K562 (cell line): ENCODE data around the gene ICA1L. TPM values are rescaled to one million over a fixed set of nuclear protein-coding genes. Genes with fewer than 3 reads are reported as not detected.

Experiments used
- ATAC-seq: fragments of 200-7000 bp; cut with Tn5 transposase; 3 replicates; pipeline ENCODE4 v1.9.1; 2020; ENCODE audit warnings: moderate library complexity
- BruUV-seq: library from RNA; stranded (reverse); fragments of 400-500 nt; replicated peaks from 2 replicates; lab custom pipeline; 2021; lab: Mats Ljungman, UMichigan
- CTCF ChIA-PET: fragments of 300-600 bp; formaldehyde crosslinking; extraction: SDS; loops from one replicate; lab custom pipeline; 2021; ENCODE audit warnings: low intra/inter-chr PET ratio; lab: Yijun Ruan, JAX
- POLR2A ChIA-PET: fragments of 300-600, 350-650 bp; sonication (Branson Sonifier 250); formaldehyde crosslinking; extraction: SDS; loops from one replicate; lab custom pipeline; 2021; ENCODE audit warnings: antibody characterized with exemption, inconsistent platforms; lab: Yijun Ruan, JAX
- DNase-seq, 4 experiments: peaks; one replicate each; pipeline versions ENCODE4 v3.0.0 to v3.0.0-alpha.2; 2011 to 2018; ENCODE audit warnings: low spot score in 3 of 4, mixed read lengths in 3 of 4; ENCODE audit errors: extremely low read depth in 1 of 4
- FAIRE-seq: peaks from 2 replicates; lab custom pipeline; 2011; peaks lifted over from hg19 to GRCh38; lab: Jason Lieb, UNC
- H2AFZ ChIP-seq: 2 replicates; pipeline ENCODE4 v1.6.0; 2011; ENCODE audit warnings: low read depth, low read length, control low read depth, inconsistent platforms
- H3K27ac ChIP-seq: fragments of 200-600 bp; 3 replicates; pipeline ENCODE4 v1.8.0; 2011; ENCODE audit warnings: low read depth, mild to moderate bottlenecking, control low read depth, inconsistent platforms, low read length, moderate library complexity, mixed read lengths; ENCODE audit errors: extremely low read depth
- H3K27me3 ChIP-seq, 2 experiments: fragments of 300-600 bp in 1 of 2; 2 replicates in 1 of 2; 3 replicates in 1 of 2; pipeline versions ENCODE4 v1.6.0 to v1.8.0; 2011; ENCODE audit warnings: inconsistent platforms in 2 of 2, low read length in 2 of 2, mild to moderate bottlenecking in 1 of 2, mixed read lengths in 1 of 2, moderate library complexity in 1 of 2; ENCODE audit not compliant: control insufficient read depth in 2 of 2, insufficient read depth in 2 of 2
- H3K36me3 ChIP-seq: fragments of 300-600 bp; 3 replicates; pipeline ENCODE4 v1.8.0; 2011; ENCODE audit warnings: mild to moderate bottlenecking, low read length, inconsistent platforms; ENCODE audit not compliant: control insufficient read depth, insufficient read depth
- H3K4me1 ChIP-seq, 2 experiments: fragments of 200-600 bp in 1 of 2; replicated peaks in 1 of 2; 2 replicates in 1 of 2; 3 replicates in 1 of 2; pipeline versions ENCODE4 v1.5.1 to v1.8.0; 2011; ENCODE audit warnings: inconsistent platforms in 2 of 2, low read length in 2 of 2, mild to moderate bottlenecking in 1 of 2, mixed read lengths in 1 of 2, moderate library complexity in 1 of 2; ENCODE audit not compliant: control insufficient read depth in 2 of 2, insufficient read depth in 2 of 2
- H3K4me2 ChIP-seq: 2 replicates; pipeline ENCODE4 v1.6.1; 2011; ENCODE audit warnings: low read length, control low read depth, inconsistent platforms, mixed read lengths; ENCODE audit not compliant: insufficient read depth
- H3K4me3 ChIP-seq: fragments of 200-600 bp; sonication (generic), shearing (Covaris generic); 2 replicates; pipeline ENCODE4 v1.5.1; 2016; ENCODE audit warnings: control low read depth, inconsistent platforms
- H3K79me2 ChIP-seq: fragments of 200-600 bp; 3 replicates; pipeline ENCODE4 v1.8.0; 2011; ENCODE audit warnings: low read length, inconsistent platforms; ENCODE audit not compliant: control insufficient read depth, insufficient read depth
- H3K9ac ChIP-seq, 2 experiments: 2 replicates each; pipeline versions ENCODE4 v1.6.0 to v1.6.1; 2011; ENCODE audit warnings: low read depth in 2 of 2, low read length in 2 of 2, control low read depth in 1 of 2, inconsistent platforms in 1 of 2, mild to moderate bottlenecking in 1 of 2, mixed read lengths in 1 of 2; ENCODE audit not compliant: insufficient read depth in 1 of 2
- H3K9me1 ChIP-seq: one replicate; pipeline ENCODE4 v1.6.0; 2011; ENCODE audit warnings: inconsistent platforms, mild to moderate bottlenecking, low read length, moderate library complexity; ENCODE audit not compliant: control insufficient read depth, insufficient read depth
- H3K9me3 ChIP-seq: replicated peaks from 2 replicates; pipeline ENCODE4 v1.5.1; 2011; ENCODE audit warnings: low read depth, low read length, inconsistent platforms; ENCODE audit not compliant: control insufficient read depth, insufficient read depth
- H4K20me1 ChIP-seq: replicated peaks from 2 replicates; pipeline ENCODE4 v1.6.1; 2011; ENCODE audit warnings: low read length, inconsistent platforms, mixed read lengths; ENCODE audit not compliant: control insufficient read depth, insufficient read depth
- RBM34 ChIP-seq: fragments of 200-400 bp; formaldehyde crosslinking; IDR thresholded peaks from 2 replicates; pipeline ENCODE4 v1.6.1; 2018; ENCODE audit warnings: low read length, borderline replicate concordance; ENCODE audit not compliant: insufficient read depth
- SNAPC5 ChIP-seq: fragments of 250-450 bp; sonication (Bioruptor Pico); IDR thresholded peaks from 2 replicates; pipeline ENCODE4 v1.8.0; 2021; ENCODE audit warnings: moderate library complexity, mild to moderate bottlenecking, inconsistent platforms
- THRB ChIP-seq: fragments of 450-650 bp; formaldehyde crosslinking; conservative IDR thresholded peaks from 2 replicates; pipeline ENCODE4 v1.4.0; 2022; ENCODE audit warnings: mild to moderate bottlenecking, missing genetic modification characterization
- ZNF253 ChIP-seq: fragments of 250-450 bp; sonication (Bioruptor Pico); conservative IDR thresholded peaks from 2 replicates; pipeline ENCODE4 v1.6.1; 2021; ENCODE audit warnings: mild to moderate bottlenecking
- ZNF785 ChIP-seq: fragments of 250-450 bp; sonication (Bioruptor Pico); IDR thresholded peaks from 2 replicates; pipeline ENCODE4 v1.4.0; 2020; ENCODE audit warnings: mild to moderate bottlenecking
- WGBS: fragments of 100-300 bp; shearing (Covaris generic); methylation state at CpG from one replicate; pipeline ENCODE4 v1.1.6; 2016; ENCODE audit warnings: low coverage, mixed read lengths; ENCODE audit not compliant: insufficient coverage; ENCODE audit errors: missing lambda C conversion rate; 5-methylcytosine and 5-hydroxymethylcytosine counted together
- in situ Hi-C: fragments of 300-500 bp; cut with MboI; formaldehyde crosslinking; loops from 4 replicates; pipeline ENCODE4 v1.15.0; 2018; ENCODE audit warnings: inconsistent platforms, mixed read lengths
- intact Hi-C: fragments of 100-400 bp; cut with micrococcal nuclease; formaldehyde crosslinking; loops from 2 replicates; pipeline ENCODE4 v1.14.2; 2022
- polyA plus RNA-seq, 8 experiments: library from polyadenylated mRNA; depleted of rRNA in 4 of 8; stranded (reverse) in 5 of 8; unstranded in 3 of 8; fragments of >200 nt; fragmentation: Nextera tagmentation in 2 of 8; fragmentation: Illumina TruSeq in 1 of 8; extraction: Ambion mirVana in 2 of 8; extraction: Trizol in 1 of 8; gene quantifications; 2 replicates each; pipeline versions ENCODE4 v1.2.1 to v1.2.3, GENCODE V29; 2011 to 2014; ENCODE audit warnings: inconsistent platforms in 1 of 8, missing spikeins in 1 of 8
- total RNA-seq, 7 experiments: library from RNA; depleted of rRNA in 6 of 7; stranded (reverse); fragments of >200 nt in 6 of 7; fragmentation: Illumina TruSeq in 2 of 7; extraction: Trizol in 2 of 7; gene quantifications; 2 replicates each; pipeline versions ENCODE4 v1.2.1 to v1.2.3, GENCODE V29; 2011 to 2021; ENCODE audit warnings: low replicate concordance in 1 of 7

ICA1L gene
- total and polyA plus RNA-seq, 9 of the 15 experiments (the other 6 are each of a cell fraction or from before 2014, with no cell fraction given) = 0.57 to 1.7 (median 1.1) TPM

- in situ Hi-C loops (no loop called here), intact Hi-C loops (no loop called here)
- Histone ChIP-seq H2AFZ (no peak overlapping the region), H3K4me2 (no peak overlapping the region), H3K9ac (no peak overlapping the region), H3K9me1 (no peaks in the 10 kb centered on the region), H3K36me3 (no peaks in the 10 kb centered on the region), H3K79me2 (no peaks in the 10 kb centered on the region), H3K27me3 (no peaks in the 10 kb centered on the region), H4K20me1 (no peaks in the 10 kb centered on the region), H3K27ac (no peak overlapping the region), H3K4me3 (no peak overlapping the region), H3K4me1 (no peaks in the 10 kb centered on the region), H3K9me3 (no peaks in the 10 kb centered on the region)
- 73% methylated on average over 3 of the region's 3 CpGs for WGBS
- ChIA-PET CTCF (no interaction called here), POLR2A (no interaction called here)
- TF ChIP-seq ZNF253 (CRISPR knock-in tag) = no peak
- TF ChIP-seq RBM34 = no peak
- no peak for TF ChIP-seq ZNF785
- DNase-seq (no peak), ATAC-seq (no peak), FAIRE-seq (no peak)
- no TSS peak for BruUV-seq
These were observed 88.5 kb downstream of the ICA1L start for GRCh38 chr2:202782940-202783558.

GRCh38 chr2:202780514-202781021, 91.0 kb downstream of the ICA1L start:
- ChIA-PET POLR2A (no interaction called here), CTCF (no interaction called here)
- Histone ChIP-seq H3K4me1 (no peaks in the 10 kb centered on the region), H3K4me2 (no peak overlapping the region), H3K9me3 (no peaks in the 10 kb centered on the region), H3K36me3 (no peaks in the 10 kb centered on the region), H3K9me1 (no peaks in the 10 kb centered on the region), H3K4me3 (no peak overlapping the region), H3K9ac (no peak overlapping the region), H3K79me2 (no peaks in the 10 kb centered on the region), H4K20me1 (no peaks in the 10 kb centered on the region), H2AFZ (no peak overlapping the region), H3K27me3 (no peaks in the 10 kb centered on the region), H3K27ac (no peak overlapping the region)
- TF ChIP-seq SNAPC5 (CRISPR knock-in tag) = no peak
- no peak for TF ChIP-seq THRB
- BruUV-seq = no TSS peak
- DNase-seq = no peak
- no peak for ATAC-seq
- intact Hi-C loops (no loop called here), in situ Hi-C loops (no loop called here)
- FAIRE-seq = no peak
